HG02840 (cell line): ENCODE measurements around the gene ANKLE2.

Experiments used
- ATAC-seq: cut with Tn5 transposase; IDR thresholded peaks from one replicate; pipeline ENCODE4 v1.9.1; 2021; ENCODE audit warnings: mild to moderate bottlenecking, moderate library complexity, moderate number of reproducible peaks; ENCODE audit not compliant: unreplicated experiment, low FRiP score

ANKLE2 gene

GRCh38 chr12:132723015-132723763 lies 38.4 kb downstream of the ANKLE2 start:
- no peak for ATAC-seq

GRCh38 chr12:132720606-132721345 lies 40.9 kb downstream of the ANKLE2 start:
- ATAC-seq, result no peak

- ATAC-seq, result no peak
Observed at GRCh38 chr12:132719954-132720324, 41.7 kb downstream of the ANKLE2 start.

GRCh38 chr12:132719141-132719953 lies 42.3 kb downstream of the ANKLE2 start:
- ATAC-seq, result no peak

- ATAC-seq, result no peak
Observed at GRCh38 chr12:132718644-132719043, 43.0 kb downstream of the ANKLE2 start.

GRCh38 chr12:132717531-132718387 lies 43.9 kb downstream of the ANKLE2 start:
- no peak for ATAC-seq

GRCh38 chr12:132717011-132717410 lies 44.6 kb downstream of the ANKLE2 start:
- ATAC-seq, result no peak

GRCh38 chr12:132716356-132716755 lies 45.3 kb downstream of the ANKLE2 start:
- no peak for ATAC-seq

GRCh38 chr12:132715874-132716273 lies 45.8 kb downstream of the ANKLE2 start:
- no peak for ATAC-seq

- no peak for ATAC-seq
Observed at GRCh38 chr12:132713123-132713522, 48.5 kb downstream of the ANKLE2 start.

GRCh38 chr12:132711080-132711843 lies 50.4 kb downstream of the ANKLE2 start:
- peak; percentile 4 for ATAC-seq

- peak; percentile 89 for ATAC-seq
Observed at GRCh38 chr12:132710405-132711079, 51.1 kb downstream of the ANKLE2 start, which contains the start of gene PGAM5. TSS of gene PGAM5 (plus strand) at chr12:132710842. CDS start at chr12:132710877, 35 bp downstream.

- peak; percentile 32 for ATAC-seq
Observed at GRCh38 chr12:132710043-132710404, 51.6 kb downstream of the ANKLE2 start.

- ATAC-seq, result no peak
Observed at GRCh38 chr12:132708150-132708549, 53.5 kb downstream of the ANKLE2 start.

- no peak for ATAC-seq
Observed at GRCh38 chr12:132707241-132707640, 54.4 kb downstream of the ANKLE2 start.

- ATAC-seq, result no peak
Observed at GRCh38 chr12:132703641-132704040, 58.0 kb downstream of the ANKLE2 start.

GRCh38 chr12:132702640-132703039 lies 59.0 kb downstream of the ANKLE2 start:
- ATAC-seq, result no peak

- ATAC-seq, result no peak
Observed at GRCh38 chr12:132700212-132700822, 61.3 kb downstream of the ANKLE2 start.
